GM12872 (cell line): ENCODE results near the gene NF1.

Source experiments
- CTCF ChIP-seq: IDR thresholded peaks from 3 replicates; pipeline ENCODE4 v1.5.1; 2011; ENCODE audit warnings: low read depth, mild to moderate bottlenecking, low read length, moderate library complexity; ENCODE audit not compliant: insufficient read depth

The NF1 gene

GRCh38 chr17:31116167-31116566, 21.4 kb downstream of the NF1 start:
- TF ChIP-seq CTCF = no peak

GRCh38 chr17:31122746-31123145, 28.0 kb downstream of the NF1 start:
- no peak for TF ChIP-seq CTCF

GRCh38 chr17:31126318-31126717, 31.5 kb downstream of the NF1 start:
- TF ChIP-seq CTCF = no peak

GRCh38 chr17:31128241-31128640, 33.5 kb downstream of the NF1 start:
- TF ChIP-seq CTCF = no peak

GRCh38 chr17:31130286-31131224, 35.8 kb downstream of the NF1 start:
- TF ChIP-seq CTCF = no peak

GRCh38 chr17:31131299-31131698, 36.5 kb downstream of the NF1 start:
- no peak for TF ChIP-seq CTCF

- no peak for TF ChIP-seq CTCF
Measured at GRCh38 chr17:31132977-31133376, 38.2 kb downstream of the NF1 start.
